ENCODE results near the gene PLXNC1. TPM values are rescaled to one million over a fixed set of nuclear protein-coding genes. Genes with fewer than 3 reads are reported as not detected.

PLXNC1 gene
- total and polyA plus RNA-seq, 5 experiments from 2014 or later = 2.9 to 9.4 (median 4.1) TPM

DNA sequence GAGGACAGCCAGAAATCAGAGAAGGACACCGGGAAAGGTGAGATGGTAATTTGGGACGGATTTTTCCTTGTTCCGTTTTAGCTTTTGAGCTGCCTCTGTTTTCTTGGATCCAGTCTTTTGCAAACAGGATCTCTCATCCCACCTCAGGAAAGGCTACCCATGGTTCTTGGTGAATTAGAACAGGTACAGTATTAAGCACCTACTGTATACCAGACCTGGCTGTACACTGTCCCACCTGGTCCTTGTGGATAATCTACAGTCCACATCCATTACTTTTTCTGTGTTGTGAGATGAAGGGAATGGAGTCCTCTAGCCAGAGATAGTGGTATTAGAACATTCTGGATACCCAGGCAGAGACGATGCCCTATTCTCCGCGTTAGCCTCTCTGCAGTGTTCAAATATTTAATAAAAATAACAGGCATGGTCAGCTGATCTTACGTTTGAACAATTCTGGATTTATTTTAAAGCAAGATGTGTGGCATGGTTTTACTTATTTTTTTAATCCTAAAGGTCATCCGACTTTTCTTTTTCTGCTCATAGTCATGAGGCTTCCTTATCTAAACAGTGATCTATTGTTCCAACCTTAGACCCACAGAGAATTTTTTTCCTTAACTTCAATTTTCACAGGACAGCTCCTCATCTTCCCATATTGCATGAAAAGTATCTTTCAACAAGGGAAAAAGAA lies 18.8 kb downstream of the PLXNC1 start:
- ATAC-seq = no peak
- H3K27ac Mint-ChIP-seq = peak overlapping the region in 1 of 10 donors; percentile 53

DNA sequence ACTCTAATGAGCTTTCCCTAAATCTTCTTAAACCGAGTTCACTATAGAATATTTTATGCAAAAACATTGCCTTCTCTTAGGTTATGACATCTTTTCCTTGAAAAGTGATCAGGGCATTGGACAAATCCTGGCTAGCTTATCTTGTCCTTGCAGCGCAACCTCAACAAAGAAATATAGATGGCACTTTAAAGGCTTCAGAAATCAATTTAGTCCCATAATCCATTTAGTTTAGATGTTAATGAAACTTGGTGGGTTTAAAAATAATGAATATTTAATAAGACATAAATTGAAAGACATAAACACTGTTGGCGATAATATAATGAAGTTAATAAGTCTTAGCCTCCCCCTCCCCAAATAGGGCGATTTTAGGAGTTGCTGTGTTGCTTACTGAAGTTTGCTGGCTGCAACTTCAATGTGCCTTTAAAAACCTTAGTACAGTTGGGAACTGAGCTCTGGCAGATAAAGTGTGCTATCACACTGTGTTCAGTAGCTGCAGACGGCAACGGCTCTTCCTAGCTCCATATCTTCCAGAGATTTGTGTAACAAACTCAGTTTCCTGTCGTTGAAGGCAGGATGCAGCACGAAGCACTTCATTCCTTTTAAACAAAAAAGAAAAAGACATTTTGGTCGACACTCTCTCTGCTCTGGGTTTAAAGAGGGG lies 19.5 kb downstream of the PLXNC1 start:
- Mint-ChIP-seq H3K4me1 (peaks cover 35 to 48% (median 40%) of the 10 kb centered on the region in 4 donors), H3K27ac (peak overlapping the region in 2 of 10 donors; percentile 3 to 56), H3K4me3 (no peak overlapping the region), H3K27me3 (peaks cover 0 to under 1% (median 0%) of the 10 kb centered on the region in 5 donors), H3K9me3 (no peaks in the 10 kb centered on the region), H3K36me3 (peaks cover 0 to 8% (median 0%) of the 10 kb centered on the region in 3 donors)
- ATAC-seq = no peak
- DNase-seq = no peak
- POLR2A ChIA-PET = no interaction called here

More for the DNA sequence above, 18.8 kb downstream of the PLXNC1 start:
- POLR2A ChIA-PET = no interaction called here
- Mint-ChIP-seq H3K4me1 (peaks cover 33 to 45% (median 38%) of the 10 kb centered on the region in 4 donors), H3K9me3 (no peaks in the 10 kb centered on the region), H3K4me3 (no peak overlapping the region), H3K36me3 (peaks cover 0 to 10% (median 0%) of the 10 kb centered on the region in 3 donors), H3K27me3 (peaks cover 0 to 8% (median 0%) of the 10 kb centered on the region in 5 donors)
- DNase-seq = no peak

GRCh38 chr12:94169495-94169894 lies 21.1 kb downstream of the PLXNC1 start:
- Mint-ChIP-seq H3K27ac (peak overlapping the region in 4 of 10 donors; percentile 15 to 60 (median 24)), H3K4me3 (peak overlapping the region in 8 of 10 donors; percentile 8 to 77 (median 44)), H3K9me3 (no peaks in the 10 kb centered on the region), H3K36me3 (peaks cover 0 to 8% (median 0%) of the 10 kb centered on the region in 3 donors), H3K4me1 (peaks cover 35 to 59% (median 53%) of the 10 kb centered on the region in 4 donors), H3K27me3 (no peaks in the 10 kb centered on the region)
- POLR2A ChIA-PET = no interaction called here
- ATAC-seq (peak in 1 of 2 donors; percentile 45), DNase-seq (peak in 1 of 10 donors; percentile 17)

DNA sequence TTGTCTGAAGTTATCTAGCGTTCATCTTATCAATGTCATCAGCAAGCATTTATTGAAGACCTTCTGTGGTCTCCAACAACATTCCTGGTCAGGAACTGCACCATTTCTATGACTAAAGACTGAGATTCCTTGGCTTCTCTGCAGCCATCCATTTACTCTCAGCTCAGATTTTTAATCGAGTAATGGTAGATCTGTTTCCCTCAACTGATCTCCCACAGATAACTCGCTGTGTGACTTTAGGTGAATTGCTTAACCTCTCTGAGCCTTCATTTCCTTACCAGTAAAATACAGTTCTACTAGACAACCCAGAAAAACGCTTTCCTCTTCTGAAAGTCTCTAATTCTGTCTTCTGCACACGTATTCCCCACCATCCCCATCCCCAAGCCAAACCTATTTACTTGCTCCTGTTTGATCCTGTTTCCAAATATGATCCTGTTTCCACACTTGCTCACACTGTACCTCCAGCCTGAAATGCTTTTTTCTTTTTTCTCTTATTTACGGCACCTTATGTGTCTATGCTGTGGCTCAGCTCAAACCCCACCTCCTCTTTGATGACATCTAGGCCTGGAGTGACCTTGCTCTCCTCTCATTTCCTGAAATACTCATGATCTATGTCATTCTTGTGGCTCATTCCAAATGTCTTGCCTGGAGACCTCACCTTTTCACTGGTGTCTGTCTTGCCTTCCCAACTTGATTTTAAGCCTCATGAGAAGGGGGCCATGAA lies 21.8 kb downstream of the PLXNC1 start:
- Mint-ChIP-seq H3K27ac (peak overlapping the region in 6 of 10 donors; percentile 1 to 45 (median 10)), H3K9me3 (no peaks in the 10 kb centered on the region), H3K4me3 (peak overlapping the region in 9 of 10 donors; percentile 36 to 78 (median 55)), H3K4me1 (peaks cover 37 to 61% (median 59%) of the 10 kb centered on the region in 4 donors), H3K36me3 (peaks cover 0 to 8% (median 0%) of the 10 kb centered on the region in 3 donors), H3K27me3 (no peaks in the 10 kb centered on the region)
- no peak for DNase-seq
- POLR2A ChIA-PET = no interaction called here
- ATAC-seq = no peak

DNA sequence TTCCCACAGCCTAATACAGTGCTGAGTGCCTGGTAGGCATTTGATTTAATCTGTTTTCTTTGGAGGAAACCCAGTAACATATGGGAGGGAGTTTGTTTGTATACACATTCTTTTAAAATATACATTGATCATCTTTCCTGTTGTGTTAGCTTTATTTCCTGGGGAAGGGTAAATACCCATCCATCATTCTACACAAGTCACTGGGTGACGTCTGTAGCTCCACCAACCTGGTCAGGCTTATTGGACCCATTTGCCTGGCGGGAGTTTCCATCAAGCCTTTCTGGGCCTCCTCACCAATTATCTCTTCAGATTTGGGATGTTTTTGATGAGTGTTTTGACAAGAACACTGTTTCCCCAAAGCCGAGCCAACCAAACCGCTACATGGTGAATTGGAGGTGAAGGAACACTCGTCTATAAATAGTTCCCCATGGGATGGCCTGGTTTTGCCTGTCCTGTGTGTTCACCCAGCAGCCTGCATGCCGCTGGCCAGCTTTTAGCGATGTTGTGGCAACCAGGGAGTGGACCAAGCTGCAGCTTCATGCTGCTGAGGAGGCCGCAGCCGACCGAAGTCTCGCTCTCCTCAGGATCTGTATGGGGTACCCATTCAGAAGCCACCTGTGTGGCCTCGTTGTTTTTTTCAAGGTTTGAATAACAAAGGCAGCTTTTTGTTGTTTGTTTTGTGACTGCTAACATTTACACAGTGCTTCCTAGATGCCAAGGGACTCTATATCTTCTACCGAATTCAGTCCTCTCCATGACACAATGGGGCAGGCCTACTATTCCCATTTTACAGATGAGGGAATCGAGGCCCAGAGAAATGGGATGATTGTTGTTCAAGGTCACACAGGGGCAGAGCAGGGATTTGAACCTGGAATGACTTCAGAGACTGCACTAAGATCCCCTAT lies 22.6 kb downstream of the PLXNC1 start:
- Mint-ChIP-seq H3K4me1 (peaks cover 43 to 69% (median 67%) of the 10 kb centered on the region in 4 donors), H3K27me3 (no peaks in the 10 kb centered on the region)

DNA sequence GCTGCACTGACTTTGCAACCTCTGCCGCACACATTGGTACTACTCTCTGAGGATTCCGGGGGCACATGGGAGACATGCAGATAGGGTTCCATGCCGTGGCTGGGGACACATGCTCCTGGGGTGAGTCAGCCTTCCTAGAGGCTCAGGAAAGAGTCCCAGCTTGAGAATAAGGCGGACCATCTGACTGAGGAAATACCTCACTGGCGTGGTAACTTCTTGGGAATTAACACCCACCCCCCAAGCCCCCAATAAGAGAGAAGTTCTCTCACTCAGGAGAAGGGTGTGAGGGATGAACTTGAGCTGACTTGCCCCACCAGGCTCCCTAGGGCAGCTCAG lies 23.2 kb downstream of the PLXNC1 start:
- POLR2A ChIA-PET = no interaction called here
- H3K4me3 Mint-ChIP-seq = no peak overlapping the region
- no peaks in the 10 kb centered on the region for H3K27me3 Mint-ChIP-seq
- H3K9me3 Mint-ChIP-seq = no peaks in the 10 kb centered on the region
- H3K27ac Mint-ChIP-seq = peak overlapping the region in 1 of 10 donors; percentile 62
- DNase-seq (no peak), ATAC-seq (no peak)
- H3K36me3 Mint-ChIP-seq = peaks cover 0 to 8% (median 2%) of the 10 kb centered on the region in 3 donors
- H3K4me1 Mint-ChIP-seq = peaks cover 44 to 73% (median 71%) of the 10 kb centered on the region in 4 donors

More for the DNA sequence above, 22.6 kb downstream of the PLXNC1 start:
- no peaks in the 10 kb centered on the region for H3K9me3 Mint-ChIP-seq
- H3K4me3 Mint-ChIP-seq = peak overlapping the region in 3 of 10 donors; percentile 32 to 65 (median 62)
- POLR2A ChIA-PET = no interaction called here
- H3K27ac Mint-ChIP-seq = peak overlapping the region in 4 of 10 donors; percentile 1 to 12 (median 6)
- ATAC-seq = no peak
- no peak for DNase-seq
- H3K36me3 Mint-ChIP-seq = peaks cover 0 to 8% (median 2%) of the 10 kb centered on the region in 3 donors

DNA sequence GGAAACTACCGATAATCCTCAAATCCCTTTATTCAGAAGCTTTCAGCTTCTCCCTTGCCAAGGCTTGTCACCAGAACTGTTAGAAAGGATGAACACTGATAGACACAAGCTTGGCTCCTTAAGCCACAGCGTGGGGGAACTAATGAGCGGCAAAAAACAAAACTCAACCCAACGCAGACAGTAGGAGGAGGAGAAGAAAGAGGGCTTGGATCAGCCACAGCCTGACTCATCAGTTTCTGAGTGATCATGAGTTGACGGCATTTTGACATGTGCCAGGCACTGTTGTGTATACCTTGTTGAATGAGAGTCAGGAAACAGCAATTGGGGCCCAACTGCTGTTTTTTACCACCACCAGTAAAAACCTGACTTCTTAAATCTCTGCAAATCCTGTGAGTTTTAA lies 23.7 kb downstream of the PLXNC1 start:
- H3K36me3 Mint-ChIP-seq = peaks cover 0 to 8% (median 2%) of the 10 kb centered on the region in 3 donors
- H3K4me3 Mint-ChIP-seq = no peak overlapping the region
- peaks cover 44 to 73% (median 71%) of the 10 kb centered on the region in 4 donors for H3K4me1 Mint-ChIP-seq
- no peaks in the 10 kb centered on the region for H3K27me3 Mint-ChIP-seq
- POLR2A ChIA-PET = no interaction called here
- ATAC-seq = no peak
- peak overlapping the region in 2 of 10 donors; percentile 62 to 64 for H3K27ac Mint-ChIP-seq
- no peak for DNase-seq
- no peaks in the 10 kb centered on the region for H3K9me3 Mint-ChIP-seq

DNA sequence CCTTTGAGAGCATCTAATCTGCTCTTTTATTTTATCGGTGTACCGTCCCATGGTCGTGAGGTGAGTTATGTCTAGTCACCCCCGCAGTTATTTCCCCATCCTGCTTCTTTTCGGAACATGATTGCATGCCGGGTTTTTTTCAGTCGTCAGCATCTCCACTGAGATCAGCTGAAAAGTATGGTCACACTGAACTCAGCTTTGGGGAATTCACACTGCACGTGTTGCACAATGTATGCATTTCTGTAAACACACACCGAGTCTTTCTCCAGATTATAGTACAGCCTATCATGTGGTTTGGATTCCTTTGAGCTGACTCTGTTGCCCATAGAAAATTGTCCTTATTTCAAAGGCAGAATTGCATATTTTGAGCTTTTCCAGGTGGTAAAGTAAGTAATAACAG lies 24.6 kb downstream of the PLXNC1 start:
- Mint-ChIP-seq H3K36me3 (peaks cover under 1 to 10% (median 6%) of the 10 kb centered on the region in 3 donors), H3K4me1 (peaks cover 43 to 70% (median 70%) of the 10 kb centered on the region in 4 donors), H3K27ac (no peak overlapping the region), H3K4me3 (peak overlapping the region in 1 of 10 donors; percentile 14), H3K9me3 (peaks cover 0 to 5% (median under 1%) of the 10 kb centered on the region in 9 donors), H3K27me3 (no peaks in the 10 kb centered on the region)
- DNase-seq = no peak
- POLR2A ChIA-PET = interaction anchor here (1.1 to 1.4 kb wide), 2 partner anchors 35 to 89 kb away, joined by 3 read pairs; no protein-coding TSS in a partner anchor
- ATAC-seq = no peak

GRCh38 chr12:94173660-94174265 lies 25.4 kb downstream of the PLXNC1 start:
- DNase-seq (peak in 1 of 10 donors; percentile 12), ATAC-seq (peak; percentile 37 to 39)
- H3K36me3 Mint-ChIP-seq = peaks cover 5 to 13% (median 8%) of the 10 kb centered on the region in 3 donors
- peak overlapping the region in 2 of 10 donors; percentile 52 to 79 for H3K27ac Mint-ChIP-seq
- POLR2A ChIA-PET = interaction anchor here (1.1 to 1.4 kb wide), 3 partner anchors 24 to 89 kb away, joined by 3 to 4 read pairs (median 3); no protein-coding TSS in a partner anchor
- H3K4me3 Mint-ChIP-seq = peak overlapping the region; percentile 29 to 70 (median 58)
- no peaks in the 10 kb centered on the region for H3K27me3 Mint-ChIP-seq
- H3K9me3 Mint-ChIP-seq = peaks cover 0 to 11% (median 3%) of the 10 kb centered on the region in 9 donors
- peaks cover 36 to 64% (median 62%) of the 10 kb centered on the region in 4 donors for H3K4me1 Mint-ChIP-seq

DNA sequence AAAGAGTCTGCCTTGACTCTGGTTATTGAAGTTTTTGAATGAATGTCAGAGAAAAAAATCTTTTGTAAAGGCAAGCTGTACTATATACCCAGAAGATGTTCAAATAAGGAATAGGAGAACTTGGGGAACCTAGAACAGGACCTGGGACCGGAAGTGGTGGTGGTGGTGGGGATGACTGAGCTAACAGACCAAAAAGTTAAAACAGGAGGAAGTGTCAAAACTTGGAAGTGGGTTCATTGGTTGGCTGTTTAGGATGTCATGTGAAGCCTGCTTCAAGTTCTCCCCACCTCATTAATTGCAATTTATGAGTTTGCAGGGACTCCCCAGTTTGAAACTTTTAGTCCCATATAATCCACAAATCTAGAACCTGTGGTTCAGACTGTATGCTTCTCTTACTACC lies 26.2 kb downstream of the PLXNC1 start:
- peaks cover 0 to 11% (median 3%) of the 10 kb centered on the region in 9 donors for H3K9me3 Mint-ChIP-seq
- peak in 4 of 10 donors; percentile 22 to 37 (median 28) for DNase-seq
- peak overlapping the region in 1 of 10 donors; percentile 52 for H3K27ac Mint-ChIP-seq
- peak overlapping the region in 9 of 10 donors; percentile 22 to 70 (median 56) for H3K4me3 Mint-ChIP-seq
- H3K36me3 Mint-ChIP-seq = peaks cover 5 to 14% (median 8%) of the 10 kb centered on the region in 3 donors
- POLR2A ChIA-PET = interaction anchor here (1.3 kb wide), 1 partner anchor 25 kb away, joined by 4 read pairs; no protein-coding TSS in a partner anchor
- peaks cover 31 to 60% (median 54%) of the 10 kb centered on the region in 4 donors for H3K4me1 Mint-ChIP-seq
- ATAC-seq = peak; percentile 20 to 73
- no peaks in the 10 kb centered on the region for H3K27me3 Mint-ChIP-seq
